HG03025 (cell line): ENCODE measurements around the gene GAB1.
A peak's percentile ranks its signal among the peaks of the same experiment; 100 is the strongest.

Experiments used
- ATAC-seq: cut with Tn5 transposase; IDR thresholded peaks from one replicate; pipeline ENCODE4 v1.9.1; 2021; ENCODE audit warnings: mild to moderate bottlenecking, moderate library complexity; ENCODE audit not compliant: unreplicated experiment, low FRiP score

The GAB1 gene

GRCh38 chr4:143473334-143474126, 136.9 kb downstream of the GAB1 start:
- ATAC-seq, result peak; percentile 82

GRCh38 chr4:143477487-143477886, 140.8 kb downstream of the GAB1 start:
- ATAC-seq, result no peak

GRCh38 chr4:143481361-143481760, 144.7 kb downstream of the GAB1 start:
- no peak for ATAC-seq

DNA sequence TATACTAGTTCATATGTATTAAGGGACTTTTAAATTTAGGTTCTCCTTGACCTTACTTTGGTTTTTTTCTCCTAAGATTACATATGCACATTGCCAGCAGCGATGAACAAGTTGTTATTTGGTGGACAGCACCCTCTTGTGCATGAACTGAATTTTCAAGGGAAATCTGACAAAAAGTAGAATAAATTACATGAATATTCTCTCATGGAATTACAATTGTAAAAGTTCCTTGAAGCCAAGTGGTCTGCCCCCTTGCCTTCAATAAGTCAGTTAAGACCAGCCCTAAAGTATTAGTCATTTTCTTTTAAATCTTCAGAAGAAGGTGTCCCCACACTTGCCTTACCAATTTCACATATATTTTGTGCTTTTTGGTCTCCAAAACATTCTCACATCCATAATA, 146.2 kb downstream of the GAB1 start:
- no peak for ATAC-seq

- ATAC-seq, result no peak
These were observed 149.6 kb downstream of the GAB1 start for GRCh38 chr4:143486314-143486713.

DNA sequence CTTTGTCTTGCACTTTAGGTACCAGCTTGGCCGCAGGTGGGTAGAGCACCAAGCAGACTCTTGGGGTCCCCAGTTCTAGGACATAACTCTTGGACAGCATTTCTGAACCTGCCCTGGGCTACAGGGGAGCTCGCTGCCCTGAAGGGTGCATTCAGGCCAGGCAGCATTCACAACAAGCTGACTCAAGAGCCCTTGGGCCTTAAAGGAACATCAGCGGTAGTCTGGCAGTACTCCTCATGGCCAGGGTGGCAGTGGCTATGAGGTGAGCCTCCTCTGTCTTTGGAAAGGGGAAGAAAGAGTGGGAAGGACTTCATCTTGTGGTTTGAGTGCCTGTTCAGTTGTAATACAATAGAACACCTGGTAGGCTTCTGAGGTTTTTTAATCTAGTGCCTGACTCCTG, 152.0 kb downstream of the GAB1 start:
- no peak for ATAC-seq

DNA sequence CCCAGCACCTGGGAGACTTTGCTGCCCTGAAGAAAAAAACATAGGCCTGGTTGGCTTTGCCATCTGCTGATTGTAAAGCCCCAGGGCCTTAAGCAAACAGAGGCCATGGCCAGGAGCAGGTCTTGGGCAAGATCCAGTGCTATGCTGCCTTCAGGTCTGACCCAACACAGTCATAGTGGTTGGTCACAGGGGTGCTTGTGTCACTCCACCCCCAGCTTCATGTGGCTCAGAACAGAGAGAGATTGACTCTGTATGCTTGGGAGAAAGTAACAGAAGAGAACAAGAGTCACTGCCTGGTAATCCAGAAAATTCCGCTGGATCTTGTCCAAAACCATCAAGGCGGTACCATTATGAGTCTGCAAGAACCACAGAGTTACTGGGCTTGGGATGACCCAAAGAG, 152.4 kb downstream of the GAB1 start:
- ATAC-seq, result no peak

- ATAC-seq, result no peak
These were observed 161.3 kb downstream of the GAB1 start for GRCh38 chr4:143498021-143498420.

DNA sequence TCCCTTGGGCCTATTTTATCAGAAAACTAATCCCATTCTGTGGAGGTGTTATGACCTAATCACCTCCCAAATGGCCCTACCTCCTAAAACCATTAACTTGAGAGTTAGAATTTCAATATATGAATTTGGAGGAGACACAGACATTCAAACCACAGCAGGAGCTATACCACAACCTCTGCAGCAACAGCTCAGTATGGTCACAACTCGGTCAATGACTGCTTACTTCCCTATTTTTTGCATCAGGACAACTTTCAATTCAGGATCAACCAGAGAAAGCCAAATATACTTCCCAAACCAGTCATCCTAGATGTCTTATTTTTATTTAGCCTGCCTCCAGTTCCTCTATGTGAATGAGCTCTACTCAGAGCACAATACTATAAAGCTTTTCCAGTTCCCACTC, 165.6 kb downstream of the GAB1 start:
- ATAC-seq, result no peak

DNA sequence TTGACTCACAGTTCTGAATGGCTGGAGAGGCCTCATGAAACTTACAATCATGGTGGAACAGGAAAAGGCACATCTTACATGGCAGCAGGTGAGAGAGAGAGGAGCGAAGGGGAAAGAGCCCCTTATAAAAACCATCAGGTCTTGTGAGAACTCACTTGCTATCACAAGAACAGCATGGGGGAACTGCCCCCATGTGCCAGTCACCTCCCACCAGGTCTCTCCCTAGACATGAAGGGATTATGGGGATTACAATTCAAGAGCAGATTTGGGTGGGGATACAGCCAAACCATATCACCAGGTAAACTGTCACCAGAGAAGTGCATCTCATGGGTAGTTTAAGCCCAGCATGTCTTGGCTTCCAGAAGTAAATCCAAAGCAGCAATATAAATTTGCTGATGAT, 169.4 kb downstream of the GAB1 start:
- no peak for ATAC-seq

- ATAC-seq, result no peak
These were observed 175.2 kb downstream of the GAB1 start for GRCh38 chr4:143511906-143512305.

DNA sequence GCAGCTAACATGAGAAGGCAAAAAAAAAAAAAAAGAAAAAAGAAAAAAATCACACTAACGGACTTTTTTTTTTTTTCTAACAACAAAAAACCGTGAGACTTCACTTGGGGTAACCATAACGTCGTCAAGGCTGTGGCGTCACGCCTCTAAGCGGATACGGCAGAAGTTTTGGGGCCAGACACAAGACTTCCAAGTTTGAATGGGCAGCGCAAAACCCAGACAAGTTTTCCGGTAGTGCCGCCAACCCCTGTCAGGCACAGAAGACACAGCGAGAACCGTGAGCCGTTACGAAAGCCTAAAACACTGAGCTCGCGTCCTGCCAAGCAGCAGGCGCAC, 176.3 kb downstream of the GAB1 start:
- peak; percentile 35 for ATAC-seq

- ATAC-seq, result peak; percentile 89
These were observed 176.9 kb downstream of the GAB1 start, which contains the start of gene SMARCA5 for GRCh38 chr4:143513314-143514168. Gene SMARCA5 (plus strand): TSS chr4:143513702. CDS start chr4:143513925, 223 bp downstream.

GRCh38 chr4:143514169-143514495, 177.5 kb downstream of the GAB1 start:
- ATAC-seq, result no peak

GRCh38 chr4:143514497-143514896, 177.8 kb downstream of the GAB1 start:
- ATAC-seq, result no peak

DNA sequence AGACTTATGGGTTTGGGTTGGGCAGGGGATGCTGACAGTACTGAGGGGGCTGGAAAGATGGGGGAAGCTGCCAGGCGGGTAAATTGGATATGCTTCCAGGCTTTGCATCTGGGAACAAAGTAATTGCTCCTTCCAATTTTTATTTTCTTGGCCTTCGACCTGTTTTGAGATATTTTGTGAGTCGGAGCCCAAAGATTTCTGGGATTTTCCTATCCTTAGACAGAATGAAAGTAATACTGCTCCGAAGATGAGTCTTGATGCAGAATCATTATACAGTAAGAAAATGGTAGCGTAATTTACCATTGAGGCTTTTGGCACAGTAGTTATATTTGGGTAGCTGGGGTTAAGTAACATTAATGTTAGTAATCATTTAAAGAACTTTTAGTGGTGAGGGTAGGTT, 178.2 kb downstream of the GAB1 start:
- ATAC-seq, result no peak

DNA sequence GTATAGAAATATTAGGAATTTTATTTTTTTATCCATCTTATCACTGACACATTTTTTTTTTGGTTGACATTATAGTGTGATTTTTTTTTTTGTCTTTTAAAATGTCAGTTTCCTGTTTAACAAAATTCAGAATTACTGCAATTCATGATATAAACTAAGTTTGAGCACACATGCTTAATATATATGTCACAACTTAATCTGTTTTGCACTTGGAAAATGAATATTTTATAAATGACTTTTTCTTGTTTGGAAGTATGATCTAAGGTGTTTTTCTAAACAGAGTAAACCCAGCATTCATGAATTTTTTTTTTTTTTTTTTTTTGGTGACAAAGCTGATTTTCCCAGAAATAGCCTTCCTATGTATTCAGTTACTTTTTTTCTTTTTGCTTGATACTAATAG, 179.2 kb downstream of the GAB1 start:
- ATAC-seq, result no peak

- ATAC-seq, result no peak
These were observed 181.1 kb downstream of the GAB1 start for GRCh38 chr4:143517764-143518163.
